Effector memory CD4-positive, alpha-beta T cell (primary cell): Measurements from ENCODE around the gene CHD9NB.

Source experiments
- DNase-seq, 3 donors: peaks; one replicate each; pipeline ENCODE4 v3.0.0-alpha.2; 2020
- H3K27ac ChIP-seq: 2 replicates; pipeline ENCODE4 v1.7.0; 2013; ENCODE audit warnings: mild to moderate bottlenecking, low read length, moderate library complexity; ENCODE audit not compliant: insufficient read depth, poor library complexity, severe bottlenecking
- H3K27me3 ChIP-seq: replicated peaks from 2 replicates; pipeline ENCODE4 v1.7.0; 2013; ENCODE audit warnings: mild to moderate bottlenecking, low read length; ENCODE audit not compliant: insufficient read depth, control insufficient read depth, poor library complexity, severe bottlenecking
- H3K36me3 ChIP-seq: 2 replicates; pipeline ENCODE4 v1.7.0; 2013; ENCODE audit warnings: mild to moderate bottlenecking, low read length, moderate library complexity; ENCODE audit not compliant: control insufficient read depth, insufficient read depth
- H3K4me1 ChIP-seq: 2 replicates; pipeline ENCODE4 v1.7.0; 2013; ENCODE audit warnings: low read length, mild to moderate bottlenecking; ENCODE audit not compliant: control insufficient read depth, insufficient read depth, poor library complexity, severe bottlenecking
- H3K4me3 ChIP-seq: 2 replicates; pipeline ENCODE4 v1.7.0; 2013; ENCODE audit warnings: low read length, low read depth, mild to moderate bottlenecking; ENCODE audit not compliant: insufficient read depth, poor library complexity, severe bottlenecking
- H3K9me3 ChIP-seq: 2 replicates; pipeline ENCODE4 v1.7.0; 2013; ENCODE audit warnings: mild to moderate bottlenecking, low read length, moderate library complexity; ENCODE audit not compliant: control insufficient read depth

CHD9NB gene

GRCh38 chr16:52994942-52995341, 57.8 kb downstream of the CHD9NB start:
- Histone ChIP-seq H3K9me3 (no peaks in the 10 kb centered on the region), H3K36me3 (no peaks in the 10 kb centered on the region), H3K27me3 (no peaks in the 10 kb centered on the region), H3K4me1 (no peaks in the 10 kb centered on the region), H3K4me3 (no peak overlapping the region), H3K27ac (no peak overlapping the region)
- no peak for DNase-seq

- no peak overlapping the region for H3K27ac ChIP-seq
- H3K4me1 ChIP-seq, result no peaks in the 10 kb centered on the region
- DNase-seq, result no peak
- no peaks in the 10 kb centered on the region for H3K36me3 ChIP-seq
- no peaks in the 10 kb centered on the region for H3K9me3 ChIP-seq
- H3K4me3 ChIP-seq, result no peak overlapping the region
- no peaks in the 10 kb centered on the region for H3K27me3 ChIP-seq
Measured at GRCh38 chr16:52993179-52993578, 59.5 kb downstream of the CHD9NB start.

- no peak for DNase-seq
- Histone ChIP-seq H3K36me3 (no peaks in the 10 kb centered on the region), H3K27me3 (no peaks in the 10 kb centered on the region), H3K27ac (no peak overlapping the region), H3K9me3 (no peaks in the 10 kb centered on the region), H3K4me3 (no peak overlapping the region), H3K4me1 (no peaks in the 10 kb centered on the region)
Measured at GRCh38 chr16:52991572-52991971, 61.1 kb downstream of the CHD9NB start.
